Measurements from ENCODE around the gene TRIM43.
"Not testable (repeated sequence)": the region's sequence is repeated elsewhere in the genome, so short reads cannot be mapped to it uniquely, and the experiment has no call there.

Gene TRIM43

GRCh38 chr2:95591701-95592100, at the start of gene TRIM43:
Gene TRIM43, plus strand, starts transcription at chr2:95592001. Its CDS starts 2,023 bp downstream, at chr2:95594024.
- DNase-seq (ENCODE audit: low spot score): not testable (repeated sequence)

GRCh38 chr2:95551055-95551568, 40.7 kb upstream of the TRIM43 start:
- DNase-seq (ENCODE audit: low spot score): no peak

- DNase-seq (ENCODE audit: low spot score): no peak
Observed at GRCh38 chr2:95552911-95553310, 38.9 kb upstream of the TRIM43 start.

GRCh38 chr2:95569170-95569569, 22.6 kb upstream of the TRIM43 start:
- DNase-seq (ENCODE audit: low spot score): no peak

- no peak for DNase-seq (ENCODE audit: low spot score)
Observed at GRCh38 chr2:95573866-95574265, 17.9 kb upstream of the TRIM43 start.

- no peak for DNase-seq (ENCODE audit: low spot score)
Observed at GRCh38 chr2:95574506-95574905, 17.3 kb upstream of the TRIM43 start.

DNA sequence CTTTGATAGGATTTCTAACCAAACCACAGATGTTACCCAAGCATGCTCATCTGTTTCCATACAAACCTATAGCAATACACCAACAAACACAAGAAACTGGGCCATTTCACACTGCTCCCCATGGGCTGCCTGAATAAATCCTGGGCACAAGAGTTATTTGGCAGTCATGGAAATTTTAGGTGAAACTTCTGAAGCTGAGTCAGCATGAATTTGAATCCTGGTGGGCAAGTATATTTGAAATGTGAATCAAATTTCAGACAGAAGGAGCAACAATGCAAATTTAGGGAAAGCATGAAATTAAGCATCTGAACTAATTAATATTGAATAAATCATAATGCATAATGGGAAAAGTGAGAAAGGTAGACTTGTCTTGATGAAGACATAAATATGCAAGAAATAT, 15.9 kb upstream of the TRIM43 start:
- no peak for DNase-seq (ENCODE audit: low spot score)

DNA sequence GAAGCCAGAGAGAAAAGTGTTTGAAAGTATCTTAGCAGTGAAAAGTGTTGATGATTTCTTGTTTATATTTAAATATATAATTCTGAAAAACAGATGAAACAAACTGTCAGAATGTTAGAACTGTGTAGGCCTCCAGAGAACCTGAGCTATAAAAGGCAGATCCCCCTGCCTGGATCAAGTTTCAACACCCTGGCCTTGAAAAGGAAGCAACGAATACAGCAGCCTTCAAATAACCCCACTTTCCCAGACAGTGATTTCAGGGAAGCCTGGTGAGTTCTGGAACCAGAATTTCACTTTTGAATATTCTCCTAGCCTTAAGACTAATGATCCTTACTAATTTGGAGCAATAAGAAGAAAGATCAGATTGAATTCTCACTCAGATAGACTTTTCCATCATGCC, 13.3 kb upstream of the TRIM43 start:
- DNase-seq (ENCODE audit: low spot score): no peak

GRCh38 chr2:95583545-95583944, 8.3 kb upstream of the TRIM43 start:
- not testable (repeated sequence) for DNase-seq (ENCODE audit: low spot score)

- not testable (repeated sequence) for DNase-seq (ENCODE audit: low spot score)
Observed at GRCh38 chr2:95584321-95584720, 7.5 kb upstream of the TRIM43 start.

GRCh38 chr2:95589777-95590536, 1.8 kb upstream of the TRIM43 start:
- DNase-seq (ENCODE audit: low spot score): not testable (repeated sequence)

DNA sequence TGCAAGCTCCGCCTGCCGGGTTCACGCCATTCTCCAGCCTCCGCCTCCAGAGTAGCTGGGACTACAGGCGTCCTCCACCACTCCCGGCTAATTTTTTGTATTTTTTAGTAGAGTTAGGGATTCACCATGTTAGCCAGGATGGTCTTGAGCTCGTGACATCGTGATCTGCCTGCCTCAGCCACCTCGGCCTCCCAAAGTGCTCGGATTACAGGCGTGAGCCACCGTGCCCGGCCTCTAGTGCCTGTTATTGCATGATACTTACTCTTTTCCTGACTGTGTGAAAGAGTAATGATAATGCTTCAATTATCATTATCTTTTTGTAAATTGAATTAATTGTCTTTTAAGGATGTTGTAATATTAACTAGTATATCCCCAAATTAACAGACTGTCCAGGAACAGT, 1.2 kb downstream of the TRIM43 start:
- not testable (repeated sequence) for DNase-seq (ENCODE audit: low spot score)

- DNase-seq (ENCODE audit: low spot score): not testable (repeated sequence)
Observed at GRCh38 chr2:95595012-95595411, 3.2 kb downstream of the TRIM43 start.

- not testable (repeated sequence) for DNase-seq (ENCODE audit: low spot score)
Observed at GRCh38 chr2:95601301-95601700, 9.5 kb downstream of the TRIM43 start.

DNA sequence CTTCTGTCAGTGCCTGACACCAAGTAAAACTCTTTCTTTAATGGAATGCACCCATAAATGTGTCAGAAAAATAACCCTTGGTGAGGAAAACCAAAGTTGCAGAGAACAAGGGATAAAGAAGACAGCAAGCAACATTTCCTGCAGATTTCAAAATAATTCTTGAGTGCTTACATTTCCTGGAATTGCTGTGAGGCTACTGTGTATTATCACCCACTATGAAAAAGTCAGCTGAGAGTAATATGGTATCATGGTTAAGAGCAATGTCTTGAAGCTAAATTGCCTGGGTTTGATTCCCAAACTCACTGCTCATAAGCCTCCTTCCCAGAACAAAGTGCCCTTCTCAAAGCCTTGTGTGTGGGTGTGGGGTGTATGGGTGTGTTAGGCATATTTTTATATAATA, 10.3 kb downstream of the TRIM43 start:
- not testable (repeated sequence) for DNase-seq (ENCODE audit: low spot score)

GRCh38 chr2:95608356-95608755, 16.6 kb downstream of the TRIM43 start:
- DNase-seq (ENCODE audit: low spot score): not testable (repeated sequence)

DNA sequence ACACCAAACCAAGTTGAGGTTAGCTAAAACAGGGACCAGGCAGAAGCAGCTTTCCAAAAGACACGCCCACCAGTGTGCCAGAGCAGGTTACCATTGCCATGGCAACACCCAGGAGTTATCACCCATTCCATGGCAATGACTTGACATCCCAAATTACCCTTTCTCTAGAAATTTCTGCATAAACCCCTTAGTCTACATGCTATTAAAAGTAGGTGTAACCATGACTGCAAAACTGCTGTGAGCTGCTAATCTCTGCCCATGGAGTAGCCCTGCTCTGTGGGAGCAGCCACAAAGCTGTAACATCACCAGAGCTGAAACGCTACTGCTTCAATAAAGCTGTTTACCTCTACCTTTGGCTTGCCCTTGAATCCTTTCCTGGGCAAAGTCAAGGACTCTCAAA, 18.0 kb downstream of the TRIM43 start:
- DNase-seq (ENCODE audit: low spot score): not testable (repeated sequence)

DNA sequence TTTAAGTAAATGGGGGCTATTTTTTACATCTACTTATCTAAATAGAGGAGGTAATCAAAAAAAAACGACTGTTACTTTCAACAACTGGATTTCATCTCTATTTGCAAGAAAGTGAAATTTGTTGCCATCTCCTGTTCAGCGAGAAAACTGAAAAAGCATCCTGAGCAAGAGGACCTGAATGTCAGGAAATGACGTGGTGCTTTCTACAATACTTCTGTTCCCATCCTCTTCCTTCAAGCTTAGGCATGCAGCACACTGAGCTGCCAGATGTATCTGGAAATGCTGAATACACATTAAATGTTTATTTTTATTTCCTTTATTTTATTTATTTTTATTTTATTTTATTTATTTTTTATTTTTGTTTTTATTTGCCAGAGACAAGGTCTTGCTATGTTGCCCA, 21.2 kb downstream of the TRIM43 start:
- DNase-seq (ENCODE audit: low spot score): not testable (repeated sequence)

- not testable (repeated sequence) for DNase-seq (ENCODE audit: low spot score)
Observed at GRCh38 chr2:95622728-95623127, 30.9 kb downstream of the TRIM43 start.

DNA sequence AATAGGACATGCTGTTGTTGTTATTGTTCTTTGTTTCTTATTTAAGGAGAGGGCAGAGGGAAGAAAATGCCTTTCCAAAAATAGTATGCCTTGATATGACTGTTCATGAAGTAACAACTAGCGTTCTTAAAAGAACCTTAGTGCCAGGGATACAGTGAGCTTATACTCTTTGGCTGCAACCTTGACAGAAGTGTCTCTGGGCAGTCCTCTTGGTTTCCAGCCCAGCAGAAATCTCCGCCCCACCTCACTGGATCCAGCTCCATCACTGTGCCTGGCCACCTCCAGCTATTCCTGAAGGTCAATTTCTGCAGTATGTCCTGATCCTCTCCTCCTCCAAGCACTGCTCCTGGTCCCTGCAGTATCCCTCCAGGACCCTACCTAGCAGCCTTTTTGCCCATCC, 39.2 kb downstream of the TRIM43 start:
- DNase-seq (ENCODE audit: low spot score): not testable (repeated sequence)

GRCh38 chr2:95633626-95634259, 41.9 kb downstream of the TRIM43 start:
- not testable (repeated sequence) for DNase-seq (ENCODE audit: low spot score)

- not testable (repeated sequence) for DNase-seq (ENCODE audit: low spot score)
Observed at GRCh38 chr2:95640515-95641288, 48.9 kb downstream of the TRIM43 start.

GRCh38 chr2:95641289-95641575, 49.4 kb downstream of the TRIM43 start:
- not testable (repeated sequence) for DNase-seq (ENCODE audit: low spot score)
